ENCODE results near the gene NKAIN4. TPM values are rescaled to one million over a fixed set of nuclear protein-coding genes. Genes with fewer than 3 reads are reported as not detected.

NKAIN4 gene
- total RNA-seq, 2 donors from 2014 or later = not detected

DNA sequence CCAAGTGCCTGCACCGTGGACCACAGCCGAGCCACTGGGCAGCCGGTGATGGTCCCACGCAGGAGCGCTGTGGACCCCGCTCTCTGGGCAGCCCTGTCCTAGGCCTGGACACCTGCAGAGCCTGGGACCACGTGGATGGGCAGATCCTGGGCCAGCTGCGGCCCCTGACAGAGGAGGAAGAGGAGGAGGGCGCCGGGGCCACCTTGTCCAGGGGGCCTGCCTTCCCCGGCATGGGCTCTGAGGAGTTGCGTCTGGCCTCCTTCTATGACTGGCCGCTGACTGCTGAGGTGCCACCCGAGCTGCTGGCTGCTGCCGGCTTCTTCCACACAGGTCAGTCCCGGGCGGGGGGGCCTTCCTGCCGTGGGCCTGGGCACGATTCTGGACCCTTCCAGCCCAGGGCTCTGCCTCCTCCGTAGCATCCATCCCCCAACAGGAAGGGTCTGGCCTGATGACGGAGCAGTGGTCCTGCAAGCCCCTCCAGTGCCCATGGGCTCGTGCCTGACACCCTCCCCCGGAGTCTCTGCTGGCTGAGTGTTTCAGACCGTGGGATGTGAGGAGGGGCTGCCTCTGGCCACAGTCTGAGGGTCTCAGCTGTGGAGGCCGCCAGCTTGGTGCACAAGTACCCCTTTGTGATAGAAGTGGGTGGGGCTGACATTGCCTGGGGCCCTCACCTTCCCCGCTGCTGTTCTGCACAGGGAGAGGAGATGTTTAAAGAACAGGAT is 18.0 kb downstream of the NKAIN4 start:
- peaks cover 9 to 12% of the 10 kb centered on the region in 2 donors for H3K27me3 Mint-ChIP-seq
- H3K4me1 Mint-ChIP-seq (ENCODE audit: low read depth in 2 of 2) = no peaks in the 10 kb centered on the region
- no peak overlapping the region for H3K4me3 Mint-ChIP-seq
- H3K9me3 Mint-ChIP-seq = no peaks in the 10 kb centered on the region
- H3K36me3 Mint-ChIP-seq = no peaks in the 10 kb centered on the region
- H3K27ac Mint-ChIP-seq = no peak overlapping the region
- DNase-seq (ENCODE audit: low spot score) (no peak), ATAC-seq (no peak)

DNA sequence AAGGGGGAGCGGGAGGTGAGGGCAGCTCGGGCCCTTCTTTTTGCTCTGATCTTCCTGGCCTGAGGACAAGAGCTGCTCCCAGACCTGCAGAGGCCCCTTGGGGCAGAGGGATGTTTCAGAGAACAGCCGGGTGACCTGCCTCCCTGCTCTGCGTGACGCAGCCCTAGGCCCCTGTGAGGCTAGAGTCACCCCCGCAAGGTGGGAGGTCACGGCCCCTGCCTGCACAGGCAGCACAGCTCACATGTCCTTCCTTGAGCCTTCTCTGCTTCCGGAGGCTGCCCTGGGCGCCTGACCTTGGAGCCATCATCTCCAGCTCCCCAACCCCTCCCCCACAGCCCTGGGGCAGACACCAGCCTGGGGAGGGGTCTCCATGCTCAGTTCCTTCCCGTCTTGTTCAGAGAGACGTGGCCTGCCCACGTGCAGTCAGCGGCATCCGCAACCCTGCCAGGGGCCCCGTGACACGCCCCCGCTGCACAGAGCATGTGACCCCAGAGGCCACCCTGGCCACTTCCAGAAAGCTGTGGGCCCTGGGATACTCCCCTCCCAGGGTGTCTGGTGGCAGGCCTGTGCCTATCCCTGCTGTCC is 18.8 kb downstream of the NKAIN4 start, which contains the start of gene BIRC7:
Gene BIRC7 (plus strand): TSS at position 507 of the 585 bp plus-strand sequence. CDS start 192 bp downstream, outside the sequence.
- Mint-ChIP-seq H3K27ac (no peak within 1 kb of the TSS), H3K4me3 (no peak within 1 kb of the TSS), H3K27me3 (peaks cover 14 to 19% of the 10 kb centered on the region in 2 donors), H3K4me1 (ENCODE audit: low read depth in 2 of 2) (no peaks in the 10 kb centered on the region), H3K36me3 (no peaks in the 10 kb centered on the region), H3K9me3 (no peaks in the 10 kb centered on the region)
- DNase-seq (ENCODE audit: low spot score) = no peak
- no peak for ATAC-seq

DNA sequence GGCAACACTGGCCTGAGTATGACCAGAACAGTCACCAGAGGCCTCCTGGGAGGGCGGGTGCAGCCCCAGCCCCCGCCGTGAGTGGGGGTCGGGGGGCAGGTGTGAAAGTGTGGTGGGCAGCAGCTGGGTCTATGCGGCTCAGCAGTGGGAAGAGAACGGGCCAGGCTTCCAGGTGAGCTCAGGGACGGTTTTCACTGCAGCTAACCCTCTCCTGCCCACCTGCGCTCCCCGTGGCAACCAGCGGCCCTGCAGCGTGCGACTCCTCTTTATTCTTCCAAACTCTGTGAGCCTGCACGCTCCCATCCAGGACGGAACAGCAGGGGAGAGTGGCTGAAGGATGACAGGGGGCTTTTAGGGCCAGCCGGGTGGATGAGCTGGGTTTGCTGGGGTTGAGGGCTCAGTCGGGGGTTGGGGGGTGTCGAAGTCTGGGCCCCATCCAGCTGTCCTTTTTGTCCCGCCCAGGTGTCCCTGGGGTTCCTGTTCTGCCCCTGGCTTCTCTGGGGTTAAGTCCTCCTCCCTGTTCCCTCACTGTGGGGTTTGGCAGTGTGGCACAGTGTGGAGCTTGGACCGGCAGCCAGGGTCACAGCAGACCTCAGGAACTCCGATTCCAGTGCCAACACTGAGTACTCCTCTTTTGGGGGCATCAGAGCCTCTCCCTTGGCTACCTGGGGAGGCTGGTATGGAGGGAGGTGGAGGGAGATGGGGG is 19.4 kb downstream of the NKAIN4 start:
- Mint-ChIP-seq H3K9me3 (no peaks in the 10 kb centered on the region), H3K27me3 (peaks cover 20 to 26% of the 10 kb centered on the region in 2 donors), H3K4me3 (no peak overlapping the region), H3K27ac (no peak overlapping the region), H3K4me1 (ENCODE audit: low read depth in 2 of 2) (no peaks in the 10 kb centered on the region), H3K36me3 (no peaks in the 10 kb centered on the region)
- ATAC-seq (no peak), DNase-seq (ENCODE audit: low spot score) (no peak)

DNA sequence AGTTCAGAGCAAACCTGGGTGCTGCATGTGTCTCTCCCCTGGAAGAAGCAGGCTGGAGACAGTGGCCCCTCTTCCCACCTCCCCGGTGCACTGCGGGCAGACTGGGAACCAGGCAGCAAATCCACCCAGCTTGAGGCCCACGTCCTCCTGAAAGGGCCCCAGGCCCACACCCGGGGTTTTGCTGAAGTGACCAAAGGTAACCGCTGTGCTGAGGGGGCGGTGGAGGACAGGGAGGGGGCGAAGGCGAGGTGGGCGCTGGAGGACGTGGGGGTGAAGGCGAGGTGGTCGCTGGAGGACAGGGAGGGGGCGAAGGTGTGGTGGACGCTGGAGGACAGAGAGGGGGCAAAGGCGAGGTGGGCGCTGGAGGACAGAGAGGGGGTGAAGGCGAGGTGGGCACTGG is 20.3 kb downstream of the NKAIN4 start:
- no peak for ATAC-seq
- peaks cover 25 to 35% of the 10 kb centered on the region in 2 donors for H3K27me3 Mint-ChIP-seq

DNA sequence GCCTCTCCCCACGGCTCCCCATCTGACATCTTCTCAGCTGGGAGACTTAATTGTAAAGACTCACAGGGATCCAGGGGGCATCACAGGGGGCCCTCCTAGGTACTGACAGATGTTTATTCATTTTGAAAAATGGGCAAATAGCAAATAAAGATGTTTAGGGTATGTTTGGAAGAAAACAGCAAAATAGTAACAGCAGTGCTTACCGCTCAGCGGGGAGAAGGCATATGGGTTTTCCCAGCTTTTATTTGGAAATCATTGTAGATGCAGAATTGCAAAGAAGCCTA is 21.3 kb downstream of the NKAIN4 start:
- no peak overlapping the region for H3K27ac Mint-ChIP-seq
- peaks cover 25 to 36% of the 10 kb centered on the region in 2 donors for H3K27me3 Mint-ChIP-seq
- H3K36me3 Mint-ChIP-seq = no peaks in the 10 kb centered on the region
- H3K9me3 Mint-ChIP-seq = no peaks in the 10 kb centered on the region
- H3K4me1 Mint-ChIP-seq (ENCODE audit: low read depth in 2 of 2) = no peaks in the 10 kb centered on the region
- DNase-seq (ENCODE audit: low spot score) (no peak), ATAC-seq (no peak)
- H3K4me3 Mint-ChIP-seq = no peak overlapping the region

More for the DNA sequence above, 20.3 kb downstream of the NKAIN4 start:
- H3K4me3 Mint-ChIP-seq = no peak overlapping the region
- H3K27ac Mint-ChIP-seq = no peak overlapping the region
- no peaks in the 10 kb centered on the region for H3K9me3 Mint-ChIP-seq
- DNase-seq (ENCODE audit: low spot score) = no peak
- H3K36me3 Mint-ChIP-seq = no peaks in the 10 kb centered on the region
- H3K4me1 Mint-ChIP-seq (ENCODE audit: low read depth in 2 of 2) = no peaks in the 10 kb centered on the region

DNA sequence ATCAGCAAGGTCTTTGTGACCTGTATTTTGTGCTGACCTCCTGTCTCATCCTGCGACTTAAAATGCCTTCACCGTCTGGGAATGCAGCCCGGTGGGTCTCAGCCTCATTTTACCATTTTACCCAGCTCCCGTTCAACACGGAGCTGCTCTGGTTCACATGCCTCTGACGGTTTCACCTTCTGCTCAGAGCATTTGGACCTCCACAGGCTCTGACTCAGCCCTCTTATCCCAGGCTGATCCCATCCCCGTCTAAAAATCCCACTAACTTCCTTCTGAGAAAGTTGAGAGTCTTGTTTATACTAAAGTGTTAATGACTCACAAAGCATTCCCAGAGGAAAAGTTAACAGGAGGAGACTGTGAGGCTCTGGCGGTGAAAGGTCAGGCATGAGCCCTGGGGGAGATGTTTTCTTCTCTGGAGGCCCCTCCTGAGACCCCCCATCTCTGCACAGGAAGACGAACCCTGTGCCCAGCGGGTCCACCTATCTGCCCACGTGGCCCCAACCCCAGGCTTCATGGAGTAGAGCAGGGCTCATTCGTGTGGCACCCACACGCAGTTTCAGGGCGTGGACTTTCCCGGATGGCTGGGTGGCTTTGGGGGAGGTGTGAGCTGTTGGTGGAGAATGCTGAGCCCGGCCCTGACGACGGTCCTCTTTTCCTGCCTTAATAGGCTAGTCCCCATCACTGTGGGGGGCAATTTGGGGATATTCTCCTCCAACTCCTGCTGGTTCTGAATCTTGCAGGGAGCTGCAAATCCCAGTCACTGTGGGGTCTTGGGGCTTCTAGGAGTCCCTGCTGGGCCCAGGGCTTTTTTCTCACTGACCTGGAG is 21.8 kb downstream of the NKAIN4 start:
- no peaks in the 10 kb centered on the region for H3K9me3 Mint-ChIP-seq
- H3K4me1 Mint-ChIP-seq (ENCODE audit: low read depth in 2 of 2) = no peaks in the 10 kb centered on the region

DNA sequence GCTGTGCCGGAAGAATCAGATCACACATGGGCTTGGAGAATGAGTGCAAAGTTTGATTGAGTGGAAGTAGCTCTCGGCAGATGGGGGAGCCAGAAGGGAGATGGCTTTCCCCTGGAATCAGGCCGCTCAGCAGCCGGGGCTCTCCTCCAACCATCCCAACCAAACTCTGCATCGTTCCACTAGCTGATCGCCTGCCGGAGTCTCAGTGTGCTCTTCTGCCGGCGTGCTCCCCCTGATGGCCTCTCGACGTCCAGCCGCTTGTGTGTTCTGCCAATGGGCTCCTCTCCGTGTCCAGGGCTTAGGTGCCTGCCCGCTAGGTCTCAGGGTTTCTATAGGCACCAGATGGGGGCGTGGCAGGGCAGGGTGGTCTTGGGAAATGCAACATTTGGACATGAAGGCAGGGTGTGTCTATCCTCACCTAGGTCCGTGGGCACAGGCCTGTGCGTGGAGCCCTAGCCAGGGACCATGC is 23.4 kb downstream of the NKAIN4 start:
- H3K27me3 Mint-ChIP-seq = peaks cover 25 to 36% of the 10 kb centered on the region in 2 donors
- no peak overlapping the region for H3K4me3 Mint-ChIP-seq
- DNase-seq (ENCODE audit: low spot score) (no peak), ATAC-seq (no peak)
- H3K9me3 Mint-ChIP-seq = no peaks in the 10 kb centered on the region
- H3K27ac Mint-ChIP-seq = no peak overlapping the region
- no peaks in the 10 kb centered on the region for H3K36me3 Mint-ChIP-seq
- H3K4me1 Mint-ChIP-seq (ENCODE audit: low read depth in 2 of 2) = no peaks in the 10 kb centered on the region

More for the DNA sequence above, 21.8 kb downstream of the NKAIN4 start:
- ATAC-seq (peak in 1 of 2 donors; percentile 13), DNase-seq (ENCODE audit: low spot score) (no peak)
- no peak overlapping the region for H3K27ac Mint-ChIP-seq
- no peak overlapping the region for H3K4me3 Mint-ChIP-seq
- H3K36me3 Mint-ChIP-seq = no peaks in the 10 kb centered on the region
- peaks cover 25 to 36% of the 10 kb centered on the region in 2 donors for H3K27me3 Mint-ChIP-seq

DNA sequence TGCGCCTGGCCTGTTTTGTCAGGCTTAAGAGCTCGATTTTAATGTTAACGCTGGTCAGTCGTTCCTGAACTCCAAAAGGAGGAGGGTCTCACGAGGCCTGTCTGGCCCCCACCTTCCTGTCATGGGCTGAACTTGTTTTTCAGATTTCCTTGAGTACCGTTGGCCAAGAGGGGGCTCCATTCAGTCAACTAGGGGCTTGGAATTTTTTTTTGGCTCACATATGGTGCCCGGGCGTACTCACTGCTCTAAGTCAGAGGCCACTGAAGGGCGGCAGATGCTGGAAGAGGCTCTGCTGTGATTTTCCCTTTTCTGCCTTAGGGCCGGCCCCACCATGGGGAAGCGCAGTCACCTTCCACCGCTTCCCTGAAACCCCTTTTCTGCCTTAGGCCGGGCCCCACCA is 25.5 kb downstream of the NKAIN4 start:
- Mint-ChIP-seq H3K27me3 (peaks cover 23 to 36% of the 10 kb centered on the region in 2 donors), H3K36me3 (no peaks in the 10 kb centered on the region), H3K27ac (no peak overlapping the region), H3K4me3 (no peak overlapping the region), H3K9me3 (no peaks in the 10 kb centered on the region), H3K4me1 (ENCODE audit: low read depth in 2 of 2) (no peaks in the 10 kb centered on the region)
- DNase-seq (ENCODE audit: low spot score) (no peak), ATAC-seq (no peak)

DNA sequence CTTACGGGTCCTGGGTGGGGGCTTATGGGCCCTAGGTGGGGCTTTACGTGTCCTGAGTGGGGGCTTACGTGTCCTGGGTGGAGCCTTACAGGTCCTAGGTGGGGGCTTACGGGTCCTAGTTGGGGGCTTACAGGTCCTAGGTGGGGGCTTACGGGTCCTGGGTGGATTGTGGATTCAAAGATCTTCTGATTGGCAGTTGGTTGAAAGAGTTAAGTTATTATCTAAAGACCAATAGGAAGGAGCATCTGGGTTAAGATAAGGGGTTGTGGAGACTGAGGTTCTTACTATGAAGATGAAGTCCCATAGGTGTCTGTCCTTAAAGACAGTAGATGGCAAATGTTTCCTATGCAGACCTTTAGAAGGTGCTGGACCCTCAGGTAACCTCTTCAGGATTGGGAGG is 27.0 kb downstream of the NKAIN4 start:
- no peaks in the 10 kb centered on the region for H3K36me3 Mint-ChIP-seq
- H3K27me3 Mint-ChIP-seq = peaks cover 22 to 34% of the 10 kb centered on the region in 2 donors
- ATAC-seq (no peak), DNase-seq (ENCODE audit: low spot score) (no peak)
- H3K4me1 Mint-ChIP-seq (ENCODE audit: low read depth in 2 of 2) = no peaks in the 10 kb centered on the region
- H3K4me3 Mint-ChIP-seq = no peak overlapping the region
- no peaks in the 10 kb centered on the region for H3K9me3 Mint-ChIP-seq
- H3K27ac Mint-ChIP-seq = no peak overlapping the region

DNA sequence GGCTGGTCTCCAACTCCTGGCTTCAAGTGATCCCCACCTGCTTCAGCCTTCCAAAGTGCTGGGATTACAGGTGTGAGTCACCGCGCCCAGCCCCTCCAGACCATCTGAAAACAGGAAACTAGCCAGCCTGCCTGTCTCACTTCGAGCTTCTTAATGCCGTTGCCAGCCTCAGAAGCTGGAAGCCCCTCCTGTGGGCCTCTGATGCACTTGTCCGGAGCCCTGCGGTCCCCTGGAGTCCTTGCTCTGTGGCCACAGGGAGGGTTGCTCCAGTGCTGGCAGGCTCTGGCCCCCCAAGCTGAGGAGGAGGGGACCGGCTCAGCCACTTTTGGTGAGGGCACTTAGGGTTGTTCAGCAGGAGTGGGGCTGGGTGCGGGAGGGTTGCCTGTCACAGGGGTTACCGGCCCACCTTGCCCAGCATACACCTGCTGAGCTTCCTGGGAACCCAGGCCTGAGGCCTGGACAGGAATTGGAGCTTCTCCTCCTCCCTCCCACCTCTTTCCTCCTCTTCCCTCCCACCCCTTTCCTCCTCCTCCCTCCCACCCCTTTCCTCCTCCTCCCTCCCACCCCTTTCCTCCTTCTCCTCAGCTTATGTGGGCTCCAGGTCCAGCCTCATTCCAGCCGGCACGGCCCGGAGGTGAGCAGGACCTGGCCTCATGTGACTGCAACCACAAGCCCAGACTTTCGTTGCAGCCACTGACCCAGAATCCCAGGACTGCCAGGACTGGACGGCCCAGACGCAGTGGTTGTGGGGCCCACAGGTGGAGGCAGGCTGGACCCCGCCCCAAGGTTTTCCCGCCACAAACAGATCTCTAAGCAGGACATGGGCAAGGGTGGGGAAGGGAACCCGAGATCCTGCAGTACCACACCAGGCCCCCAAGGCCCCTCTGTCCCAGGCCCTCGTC is 28.0 kb downstream of the NKAIN4 start:
- H3K27me3 Mint-ChIP-seq = peaks cover 17 to 24% of the 10 kb centered on the region in 2 donors
- ATAC-seq = no peak
- no peaks in the 10 kb centered on the region for H3K4me1 Mint-ChIP-seq (ENCODE audit: low read depth in 2 of 2)
- no peak overlapping the region for H3K4me3 Mint-ChIP-seq
- no peak overlapping the region for H3K27ac Mint-ChIP-seq
- no peaks in the 10 kb centered on the region for H3K9me3 Mint-ChIP-seq
- DNase-seq (ENCODE audit: low spot score) = no peak
- no peaks in the 10 kb centered on the region for H3K36me3 Mint-ChIP-seq

DNA sequence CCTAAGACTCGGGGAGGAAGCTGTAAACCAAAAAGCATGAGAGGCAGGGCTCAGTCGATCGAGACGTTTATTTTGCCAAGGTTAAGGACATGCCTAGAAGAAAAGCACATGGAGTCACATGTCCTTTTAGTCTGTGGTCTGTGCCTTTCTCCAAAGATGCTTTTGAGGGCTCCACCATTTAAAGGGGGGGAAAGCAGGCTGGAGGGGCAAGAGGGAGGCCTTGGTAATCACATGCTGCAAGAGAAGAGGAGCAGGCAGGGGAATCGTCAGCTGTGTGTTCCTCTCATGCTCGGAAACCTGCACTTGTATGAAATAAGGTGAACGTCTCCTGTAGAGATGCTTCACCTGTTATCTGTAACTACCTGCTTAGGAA is 29.2 kb downstream of the NKAIN4 start:
- peaks cover 13 to 15% of the 10 kb centered on the region in 2 donors for H3K27me3 Mint-ChIP-seq

DNA sequence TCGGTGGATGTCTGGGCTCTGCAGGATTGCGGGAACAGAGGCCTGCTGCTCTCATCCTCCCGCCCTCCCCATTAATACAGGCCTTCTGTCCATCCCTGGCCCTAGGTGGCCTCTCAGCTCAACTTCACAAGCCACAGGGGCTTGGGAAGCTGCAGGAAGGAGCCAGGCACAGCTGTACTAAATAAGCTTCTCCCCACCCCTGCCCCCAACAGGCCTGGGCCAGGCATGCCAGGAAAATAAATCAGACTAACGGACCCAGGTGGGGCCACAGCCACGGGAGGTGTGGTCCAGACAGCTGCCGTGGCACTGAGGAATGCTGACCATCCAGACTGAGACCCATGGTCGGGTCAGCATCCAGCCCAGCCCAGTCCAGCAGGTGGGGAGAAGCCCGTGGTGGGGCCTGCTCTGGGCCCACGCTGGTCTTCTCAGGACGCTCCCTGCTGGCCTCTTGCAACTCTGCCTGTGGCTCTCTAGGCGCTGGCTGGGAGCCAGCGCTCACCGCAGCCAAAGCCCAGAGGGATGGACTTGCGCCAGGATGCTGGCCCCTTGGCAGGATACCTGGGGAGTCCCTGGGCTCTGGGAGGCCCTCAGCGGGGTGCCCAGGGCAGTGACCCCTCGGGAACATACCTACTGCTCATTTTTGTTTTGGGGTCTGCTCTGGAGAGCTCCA is 29.7 kb downstream of the NKAIN4 start:
- DNase-seq (ENCODE audit: low spot score) (peak; percentile 39), ATAC-seq (no peak)
- H3K27me3 Mint-ChIP-seq = peaks cover 8 to 14% of the 10 kb centered on the region in 2 donors

More for the DNA sequence above, 29.2 kb downstream of the NKAIN4 start:
- Mint-ChIP-seq H3K4me3 (no peak overlapping the region), H3K36me3 (no peaks in the 10 kb centered on the region), H3K4me1 (ENCODE audit: low read depth in 2 of 2) (no peaks in the 10 kb centered on the region), H3K27ac (no peak overlapping the region), H3K9me3 (no peaks in the 10 kb centered on the region)
- DNase-seq (ENCODE audit: low spot score) = no peak
- no peak for ATAC-seq

More for the DNA sequence above, 29.7 kb downstream of the NKAIN4 start:
- no peaks in the 10 kb centered on the region for H3K4me1 Mint-ChIP-seq (ENCODE audit: low read depth in 2 of 2)
- no peak overlapping the region for H3K4me3 Mint-ChIP-seq
- H3K9me3 Mint-ChIP-seq = no peaks in the 10 kb centered on the region
- H3K36me3 Mint-ChIP-seq = no peaks in the 10 kb centered on the region
- no peak overlapping the region for H3K27ac Mint-ChIP-seq
